ENCODE data around the gene CLN6. TPM values are rescaled to one million over a fixed set of nuclear protein-coding genes. Genes with fewer than 3 reads are reported as not detected.

CLN6 gene
- total and polyA plus RNA-seq, 2 of the 4 experiments (the other 2 are of a cell fraction) = 6.5 to 31.9 TPM

DNA sequence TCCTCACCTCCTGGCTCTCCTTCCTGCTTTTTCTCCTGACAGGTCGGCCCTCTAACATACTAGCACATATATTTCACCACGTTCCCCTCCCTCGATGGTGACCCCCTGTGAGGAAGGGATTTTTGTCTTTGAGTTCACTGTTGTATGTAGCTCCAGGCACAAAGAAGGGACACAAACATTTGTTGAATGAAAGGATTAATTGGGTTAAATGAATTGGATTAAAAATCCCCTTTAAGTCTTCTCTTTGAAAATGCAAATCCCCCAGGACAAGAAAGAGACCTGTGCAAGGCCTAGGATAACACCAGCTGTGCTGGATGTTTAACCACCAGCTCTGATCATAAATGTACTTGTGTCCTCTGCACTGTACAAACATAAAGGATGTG is 27.7 kb downstream of the CLN6 start:
- CTCF ChIA-PET = interaction anchor here (1.0 kb wide), 1 partner anchor 10 kb away, joined by 3 read pairs; no protein-coding TSS in a partner anchor
- WGBS, 2 experiments (ENCODE audit: extremely low coverage in 2 of 2, insufficient read length in 1 of 2) = no CpG with 5 or more reads among the region's 3 CpGs

More for the DNA sequence above, 27.7 kb downstream of the CLN6 start:
- Histone ChIP-seq H2BK5ac (ENCODE audit: low read depth, low read length, poor library complexity, severe bottlenecking) (no peak overlapping the region), H2AK5ac (ENCODE audit: low read depth, low read length) (no peak overlapping the region), H4K8ac (ENCODE audit: low read depth in 2 of 2, low read length in 2 of 2) (no peak overlapping the region), H3K4me3 (ENCODE audit: insufficient read depth, low read depth, low read length) (no peak overlapping the region), H3K27ac (ENCODE audit: insufficient read depth, low read length) (no peak overlapping the region), H3K4me2 (ENCODE audit: low read depth, low read length) (no peak overlapping the region), H2AFZ (replicated peaks; ENCODE audit: low read length, poor library complexity) (no peak overlapping the region), H3K9me1 (ENCODE audit: insufficient read depth, low read length) (no peaks in the 10 kb centered on the region; the same call in 1 of the 2 replicates), H2AK9ac (replicated peaks; ENCODE audit: low read depth, low read length, poor library complexity) (no peak overlapping the region), H4K5ac (ENCODE audit: low read depth, low read length) (no peak overlapping the region), H3K14ac (replicated peaks; ENCODE audit: low read depth, low read length) (no peak overlapping the region), H3K79me1 (ENCODE audit: low read depth in 1 of 2, low read length in 2 of 2) (peaks cover 4 to 10% of the 10 kb centered on the region in 2 experiments; a peak in 2 of 4 replicates), H3K9ac (ENCODE audit: low read depth, low read length) (no peak overlapping the region), H3K27me3 (ENCODE audit: control insufficient read depth, insufficient read depth, low read length) (no peaks in the 10 kb centered on the region), H3K4ac (ENCODE audit: low read depth, low read length) (no peak overlapping the region), H4K20me1 (ENCODE audit: insufficient read depth, low read length) (no peaks in the 10 kb centered on the region), H3K4me1 (ENCODE audit: control insufficient read depth, insufficient read depth, low read length) (peaks cover 3% of the 10 kb centered on the region; the same call in 1 of the 2 replicates), H2BK15ac (ENCODE audit: low read depth, low read length) (no peak overlapping the region), H3K56ac (ENCODE audit: extremely low read depth, insufficient read depth, low read length) (no peak overlapping the region), H4K91ac (ENCODE audit: insufficient read depth, low read depth, low read length) (no peak overlapping the region), H2BK20ac (ENCODE audit: low read depth, low read length) (no peak overlapping the region), H3K36me3 (ENCODE audit: control insufficient read depth, insufficient read depth, low read length) (0 out of 2 replicates have a peak, but pooled peaks cover 4% of the 10 kb centered on the region), H3K23ac (ENCODE audit: low read depth, low read length) (no peak overlapping the region), H3K18ac (ENCODE audit: low read depth, low read length) (no peak overlapping the region), H3K9me3 (ENCODE audit: control insufficient read depth, insufficient read depth, low read length) (no peaks in the 10 kb centered on the region), H2BK120ac (ENCODE audit: low read depth, low read length) (no peak overlapping the region)
- BruUV-seq (replicated peaks) = no TSS peak
- DNase-seq = no peak
- no peak for ATAC-seq (ENCODE audit: low read depth)
- POLR2A ChIA-PET (ENCODE audit: unreplicated experiment) = no interaction called here
- TF ChIP-seq MXI1 (IDR thresholded peaks at IDR 0.05; ENCODE audit: borderline replicate concordance, low read depth, low read length) (no peak), RFX5 (IDR thresholded peaks at IDR 0.05; ENCODE audit: low read depth, low read length) (no peak), CEBPB (IDR thresholded peaks at IDR 0.05; ENCODE audit: low read depth, low read length) (no peak), MAFK (IDR thresholded peaks at IDR 0.05; ENCODE audit: low read depth, low read length) (no peak), NFE2L2 (IDR thresholded peaks at IDR 0.05; ENCODE audit: low read depth, low read length) (no peak), MAZ (IDR thresholded peaks at IDR 0.05; ENCODE audit: borderline replicate concordance, low read depth, low read length) (no peak), CHD1 (IDR thresholded peaks at IDR 0.05; ENCODE audit: low read depth, low read length) (no peak), RAD21 (IDR thresholded peaks at IDR 0.05; ENCODE audit: low read length) (no peak), POLR2A (IDR thresholded peaks at IDR 0.05; ENCODE audit: low read depth, low read length) (no peak)
- TF ChIP-seq, protein P1, sequence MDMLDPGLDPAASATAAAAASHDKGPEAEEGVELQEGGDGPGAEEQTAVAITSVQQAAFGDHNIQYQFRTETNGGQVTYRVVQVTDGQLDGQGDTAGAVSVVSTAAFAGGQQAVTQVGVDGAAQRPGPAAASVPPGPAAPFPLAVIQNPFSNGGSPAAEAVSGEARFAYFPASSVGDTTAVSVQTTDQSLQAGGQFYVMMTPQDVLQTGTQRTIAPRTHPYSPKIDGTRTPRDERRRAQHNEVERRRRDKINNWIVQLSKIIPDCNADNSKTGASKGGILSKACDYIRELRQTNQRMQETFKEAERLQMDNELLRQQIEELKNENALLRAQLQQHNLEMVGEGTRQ (IDR thresholded peaks at IDR 0.05; ENCODE audit: low read depth, low read length) = no peak
- intact Hi-C loops (cut with micrococcal nuclease) = no loop called here
- in situ Hi-C loops (cut with MboI; ENCODE audit: low sequenced_read_pairs) = no loop called here
- dilution Hi-C loops (cut with HindIII; ENCODE audit: low sequenced_read_pairs, unreplicated experiment) = no loop called here
